K562 (cell line): ENCODE measurements around the gene PYGO2. TPM values are rescaled to one million over a fixed set of nuclear protein-coding genes. Genes with fewer than 3 reads are reported as not detected.

ENCODE experiments used
- ATAC-seq: fragments of 200-7000 bp; cut with Tn5 transposase; 3 replicates; pipeline ENCODE4 v1.9.1; 2020; ENCODE audit warnings: moderate library complexity
- BruUV-seq: library from RNA; stranded (reverse); fragments of 400-500 nt; replicated peaks from 2 replicates; lab custom pipeline; 2021; lab: Mats Ljungman, UMichigan
- CTCF ChIA-PET: fragments of 300-600 bp; formaldehyde crosslinking; extraction: SDS; loops from one replicate; lab custom pipeline; 2021; ENCODE audit warnings: low intra/inter-chr PET ratio; lab: Yijun Ruan, JAX
- POLR2A ChIA-PET: fragments of 300-600, 350-650 bp; sonication (Branson Sonifier 250); formaldehyde crosslinking; extraction: SDS; loops from one replicate; lab custom pipeline; 2021; ENCODE audit warnings: antibody characterized with exemption, inconsistent platforms; lab: Yijun Ruan, JAX
- DNase-seq, 4 experiments: peaks; one replicate each; pipeline versions ENCODE4 v3.0.0 to v3.0.0-alpha.2; 2011 to 2018; ENCODE audit warnings: low spot score in 3 of 4, mixed read lengths in 3 of 4; ENCODE audit errors: extremely low read depth in 1 of 4
- FAIRE-seq: peaks from 2 replicates; lab custom pipeline; 2011; peaks lifted over from hg19 to GRCh38; lab: Jason Lieb, UNC
- H2AFZ ChIP-seq: 2 replicates; pipeline ENCODE4 v1.6.0; 2011; ENCODE audit warnings: low read depth, low read length, control low read depth, inconsistent platforms
- H3K27ac ChIP-seq: fragments of 200-600 bp; 3 replicates; pipeline ENCODE4 v1.8.0; 2011; ENCODE audit warnings: low read depth, mild to moderate bottlenecking, control low read depth, inconsistent platforms, low read length, moderate library complexity, mixed read lengths; ENCODE audit errors: extremely low read depth
- H3K27me3 ChIP-seq, 2 experiments: fragments of 300-600 bp in 1 of 2; 2 replicates in 1 of 2; 3 replicates in 1 of 2; pipeline versions ENCODE4 v1.6.0 to v1.8.0; 2011; ENCODE audit warnings: inconsistent platforms in 2 of 2, low read length in 2 of 2, mild to moderate bottlenecking in 1 of 2, mixed read lengths in 1 of 2, moderate library complexity in 1 of 2; ENCODE audit not compliant: control insufficient read depth in 2 of 2, insufficient read depth in 2 of 2
- H3K36me3 ChIP-seq: fragments of 300-600 bp; 3 replicates; pipeline ENCODE4 v1.8.0; 2011; ENCODE audit warnings: mild to moderate bottlenecking, low read length, inconsistent platforms; ENCODE audit not compliant: control insufficient read depth, insufficient read depth
- H3K4me1 ChIP-seq, 2 experiments: fragments of 200-600 bp in 1 of 2; replicated peaks in 1 of 2; 2 replicates in 1 of 2; 3 replicates in 1 of 2; pipeline versions ENCODE4 v1.5.1 to v1.8.0; 2011; ENCODE audit warnings: inconsistent platforms in 2 of 2, low read length in 2 of 2, mild to moderate bottlenecking in 1 of 2, mixed read lengths in 1 of 2, moderate library complexity in 1 of 2; ENCODE audit not compliant: control insufficient read depth in 2 of 2, insufficient read depth in 2 of 2
- H3K4me2 ChIP-seq: 2 replicates; pipeline ENCODE4 v1.6.1; 2011; ENCODE audit warnings: low read length, control low read depth, inconsistent platforms, mixed read lengths; ENCODE audit not compliant: insufficient read depth
- H3K4me3 ChIP-seq: fragments of 200-600 bp; sonication (generic), shearing (Covaris generic); 2 replicates; pipeline ENCODE4 v1.5.1; 2016; ENCODE audit warnings: control low read depth, inconsistent platforms
- H3K79me2 ChIP-seq: fragments of 200-600 bp; 3 replicates; pipeline ENCODE4 v1.8.0; 2011; ENCODE audit warnings: low read length, inconsistent platforms; ENCODE audit not compliant: control insufficient read depth, insufficient read depth
- H3K9ac ChIP-seq, 2 experiments: 2 replicates each; pipeline versions ENCODE4 v1.6.0 to v1.6.1; 2011; ENCODE audit warnings: low read depth in 2 of 2, low read length in 2 of 2, control low read depth in 1 of 2, inconsistent platforms in 1 of 2, mild to moderate bottlenecking in 1 of 2, mixed read lengths in 1 of 2; ENCODE audit not compliant: insufficient read depth in 1 of 2
- H3K9me1 ChIP-seq: one replicate; pipeline ENCODE4 v1.6.0; 2011; ENCODE audit warnings: inconsistent platforms, mild to moderate bottlenecking, low read length, moderate library complexity; ENCODE audit not compliant: control insufficient read depth, insufficient read depth
- H3K9me3 ChIP-seq: replicated peaks from 2 replicates; pipeline ENCODE4 v1.5.1; 2011; ENCODE audit warnings: low read depth, low read length, inconsistent platforms; ENCODE audit not compliant: control insufficient read depth, insufficient read depth
- H4K20me1 ChIP-seq: replicated peaks from 2 replicates; pipeline ENCODE4 v1.6.1; 2011; ENCODE audit warnings: low read length, inconsistent platforms, mixed read lengths; ENCODE audit not compliant: control insufficient read depth, insufficient read depth
- BACH1 ChIP-seq: fragments of 200-800 bp; sonication (Bioruptor generic); IDR thresholded peaks from 2 replicates; pipeline ENCODE4 v1.6.1; 2016; ENCODE audit warnings: missing genetic modification characterization, missing compliant biosample characterization
- BMI1 ChIP-seq: fragments of 150-350 bp; IDR thresholded peaks from 2 replicates; pipeline ENCODE4 v1.6.1; 2014; ENCODE audit warnings: low read length
- CREB3 ChIP-seq: fragments of 450-650 bp; conservative IDR thresholded peaks from 2 replicates; pipeline ENCODE4 v1.6.1; 2016; ENCODE audit warnings: missing genetic modification characterization, low read depth, mild to moderate bottlenecking, missing compliant biosample characterization, moderate library complexity
- CSDE1 ChIP-seq, 2 experiments: fragments of 450-650 bp; IDR thresholded peaks; 2 replicates each; pipeline ENCODE4 v1.6.1; 2016; ENCODE audit warnings: mild to moderate bottlenecking in 1 of 2
- ETV5 ChIP-seq: sonication (generic); formaldehyde crosslinking; IDR thresholded peaks from 2 replicates; pipeline ENCODE4 v1.4.0; 2020; ENCODE audit warnings: low read depth, mild to moderate bottlenecking, missing genetic modification reagents
- IRF1 ChIP-seq: sonication (generic); formaldehyde crosslinking; IDR thresholded peaks from 2 replicates; pipeline ENCODE4 v1.8.0; 2022; ENCODE audit warnings: missing genetic modification reagents, mild to moderate bottlenecking, borderline replicate concordance
- KDM1A ChIP-seq, 2 experiments: fragments of 450-650 bp; IDR thresholded peaks; 2 replicates each; pipeline ENCODE4 v1.6.1; 2016; ENCODE audit warnings: mild to moderate bottlenecking in 2 of 2
- LCOR ChIP-seq: sonication (generic); formaldehyde crosslinking; IDR thresholded peaks from 2 replicates; pipeline ENCODE4 v1.8.0; 2022; ENCODE audit warnings: mild to moderate bottlenecking, missing genetic modification reagents
- MAX ChIP-seq: sonication (generic); formaldehyde crosslinking; IDR thresholded peaks from 2 replicates; pipeline ENCODE4 v1.9.0; 2022; ENCODE audit warnings: mild to moderate bottlenecking, missing genetic modification reagents
- MYNN ChIP-seq, 2 experiments: sonication (generic); formaldehyde crosslinking in 1 of 2; IDR thresholded peaks; 2 replicates each; pipeline versions ENCODE4 v1.5.0 to v1.6.1; 2016 to 2020; ENCODE audit warnings: antibody characterized with exemption in 1 of 2, missing genetic modification reagents in 1 of 2
- NRF1 ChIP-seq, 2 experiments: fragments of 450-650 bp; IDR thresholded peaks in 1 of 2; conservative IDR thresholded peaks in 1 of 2; 2 replicates each; pipeline ENCODE4 v1.6.1; 2014; ENCODE audit warnings: mild to moderate bottlenecking in 2 of 2
- PURB ChIP-seq: sonication (generic); formaldehyde crosslinking; IDR thresholded peaks from 2 replicates; pipeline ENCODE4 v1.9.0; 2021; ENCODE audit warnings: low read depth, mild to moderate bottlenecking, missing genetic modification reagents
- RFX1 ChIP-seq: fragments of 450-650 bp; IDR thresholded peaks from 2 replicates; pipeline ENCODE4 v1.6.1; 2016; ENCODE audit warnings: mild to moderate bottlenecking, moderate library complexity
- SRSF1 ChIP-seq: fragments of 200-400 bp; formaldehyde crosslinking; IDR thresholded peaks from 2 replicates; pipeline ENCODE4 v1.6.1; 2017; ENCODE audit warnings: mild to moderate bottlenecking, low read depth, low read length, moderate library complexity
- TEAD4 ChIP-seq, 2 experiments: sonication (generic) in 1 of 2; formaldehyde crosslinking in 1 of 2; IDR thresholded peaks; 2 replicates each; pipeline versions ENCODE4 v1.6.1 to v1.8.0; 2012 to 2022; ENCODE audit warnings: borderline replicate concordance in 1 of 2, inconsistent platforms in 1 of 2, low read length in 1 of 2, mild to moderate bottlenecking in 1 of 2, missing genetic modification reagents in 1 of 2
- TFE3 ChIP-seq: fragments of 450-650 bp; formaldehyde crosslinking; IDR thresholded peaks from 2 replicates; pipeline ENCODE4 v1.4.0; 2020; ENCODE audit warnings: mild to moderate bottlenecking, mixed read lengths
- ZEB2 ChIP-seq: fragments of 450-650 bp; IDR thresholded peaks from 2 replicates; pipeline ENCODE4 v1.6.1; 2016
- WGBS: fragments of 100-300 bp; shearing (Covaris generic); methylation state at CpG from one replicate; pipeline ENCODE4 v1.1.6; 2016; ENCODE audit warnings: low coverage, mixed read lengths; ENCODE audit not compliant: insufficient coverage; ENCODE audit errors: missing lambda C conversion rate; 5-methylcytosine and 5-hydroxymethylcytosine counted together
- in situ Hi-C: fragments of 300-500 bp; cut with MboI; formaldehyde crosslinking; loops from 4 replicates; pipeline ENCODE4 v1.15.0; 2018; ENCODE audit warnings: inconsistent platforms, mixed read lengths
- intact Hi-C: fragments of 100-400 bp; cut with micrococcal nuclease; formaldehyde crosslinking; loops from 2 replicates; pipeline ENCODE4 v1.14.2; 2022
- polyA plus RNA-seq, 8 experiments: library from polyadenylated mRNA; depleted of rRNA in 4 of 8; stranded (reverse) in 5 of 8; unstranded in 3 of 8; fragments of >200 nt; fragmentation: Nextera tagmentation in 2 of 8; fragmentation: Illumina TruSeq in 1 of 8; extraction: Ambion mirVana in 2 of 8; extraction: Trizol in 1 of 8; gene quantifications; 2 replicates each; pipeline versions ENCODE4 v1.2.1 to v1.2.3, GENCODE V29; 2011 to 2014; ENCODE audit warnings: inconsistent platforms in 1 of 8, missing spikeins in 1 of 8
- total RNA-seq, 7 experiments: library from RNA; depleted of rRNA in 6 of 7; stranded (reverse); fragments of >200 nt in 6 of 7; fragmentation: Illumina TruSeq in 2 of 7; extraction: Trizol in 2 of 7; gene quantifications; 2 replicates each; pipeline versions ENCODE4 v1.2.1 to v1.2.3, GENCODE V29; 2011 to 2021; ENCODE audit warnings: low replicate concordance in 1 of 7

Gene PYGO2
- total and polyA plus RNA-seq, 9 of the 15 experiments (the other 6 are each of a cell fraction or from before 2014, with no cell fraction given), result 8.3 to 36.2 (median 18.2) TPM

- H2AFZ ChIP-seq, result peak overlapping the region; percentile 91
- no peaks in the 10 kb centered on the region for H3K9me3 ChIP-seq
- CTCF ChIA-PET, result interaction anchor here (1.0 to 2.4 kb wide), 3 partner anchors 40 to 62 kb away, joined by 3 to 11 read pairs (median 4); no protein-coding TSS in a partner anchor
- H4K20me1 ChIP-seq, result no peaks in the 10 kb centered on the region
- H3K27me3 ChIP-seq, result no peaks in the 10 kb centered on the region
- peak; percentile 65 for ATAC-seq
- H3K27ac ChIP-seq, result peak overlapping the region; percentile 63; the same call in 1 of the 3 replicates
- intact Hi-C loops (loop anchor here (2.0 kb wide), 1 partner anchor 40 kb away; no protein-coding TSS in a partner anchor), in situ Hi-C loops (loop anchor here (5.0 kb wide), 1 partner anchor 107 kb away; the partner anchor contains the start of gene EFNA4)
- peak overlapping the region; percentile 62 to 85; a peak in 3 of 4 replicates for H3K9ac ChIP-seq
- no TSS peak for BruUV-seq
- POLR2A ChIA-PET, result interaction anchor here (0.5 to 4.8 kb wide), 19 partner anchors 9 to 445 kb away, joined by 3 to 20 read pairs (median 4); partner anchors contain the start of genes CKS1B, FLAD1, LENEP and PMVK
- peak overlapping the region; percentile 50 for H3K4me3 ChIP-seq
- DNase-seq, result peak; percentile 67 to 75 (median 71)
- H3K4me2 ChIP-seq, result peak overlapping the region; percentile 90
- H3K79me2 ChIP-seq, result peaks cover 12% of the 10 kb centered on the region
- peaks cover 22% of the 10 kb centered on the region; the same call in 2 of the 3 replicates for H3K36me3 ChIP-seq
- peak; percentile 74 for FAIRE-seq
- 1% methylated on average over 4 of the region's 4 CpGs for WGBS
- H3K4me1 ChIP-seq, result peaks cover 31 to 48% of the 10 kb centered on the region in 2 experiments
- H3K9me1 ChIP-seq, result no peaks in the 10 kb centered on the region
- TF ChIP-seq RFX1, result peak; percentile 95
- peak; percentile 20; the same call in 1 of the 2 replicates for TF ChIP-seq TEAD4 (IDR thresholded peaks at IDR 0.05; ENCODE audit: low read length)
- TF ChIP-seq TEAD4 (CRISPR knock-in tag; IDR thresholded peaks at IDR 0.05; ENCODE audit: borderline replicate concordance), result no peak
- peak; percentile 55; the same call in 1 of the 2 replicates for TF ChIP-seq ZEB2
- peak in 1 of 2 experiments; percentile 67; a peak in 1 of 4 replicates for TF ChIP-seq CSDE1 (IDR thresholded peaks at IDR 0.05)
- TF ChIP-seq TFE3 (CRISPR knock-in tag), result no peak
- TF ChIP-seq MAX (CRISPR knock-in tag), result peak; percentile 12; the same call in 1 of the 2 replicates
- 0 out of 2 replicates have a peak, but pooled peaks have one; percentile 39 for TF ChIP-seq ETV5 (CRISPR knock-in tag)
- no peak for TF ChIP-seq CREB3 (tag)
- TF ChIP-seq BMI1, result 0 out of 2 replicates have a peak, but pooled peaks have one; percentile 44
- TF ChIP-seq NRF1 (conservative IDR thresholded peaks at IDR 0.05 in 1 of 2, IDR thresholded peaks at IDR 0.05 in 1 of 2), result peak; percentile 15 to 25; a peak in 1 of 4 replicates
- peak; percentile 29 to 62; a peak in 2 of 4 replicates for TF ChIP-seq KDM1A (IDR thresholded peaks at IDR 0.05)
- TF ChIP-seq MYNN (IDR thresholded peaks at IDR 0.05), result peak; percentile 40; the same call in 1 of the 2 replicates
- TF ChIP-seq MYNN (CRISPR knock-in tag; IDR thresholded peaks at IDR 0.05), result no peak
- TF ChIP-seq PURB (CRISPR knock-in tag), result no peak
- no peak for TF ChIP-seq SRSF1
- 0 out of 2 replicates have a peak, but pooled peaks have one; percentile 24 for TF ChIP-seq BACH1 (tag)
- TF ChIP-seq LCOR, result 0 out of 2 replicates have a peak, but pooled peaks have one; percentile 20
- no peak for TF ChIP-seq IRF1 (CRISPR knock-in tag)
These were observed 6.4 kb downstream of the PYGO2 start for GRCh38 chr1:154955039-154955717.
